AG20443 (cell line): ENCODE data around the gene TMTC3.
"Not testable (repeated sequence)": the region's sequence is repeated elsewhere in the genome, so short reads cannot be mapped to it uniquely, and the experiment has no call there.

Experiments
- DNase-seq: peaks from one replicate; pipeline ENCODE4 v3.0.0; 2012; ENCODE audit warnings: low spot score, mixed read lengths

The TMTC3 gene

DNA sequence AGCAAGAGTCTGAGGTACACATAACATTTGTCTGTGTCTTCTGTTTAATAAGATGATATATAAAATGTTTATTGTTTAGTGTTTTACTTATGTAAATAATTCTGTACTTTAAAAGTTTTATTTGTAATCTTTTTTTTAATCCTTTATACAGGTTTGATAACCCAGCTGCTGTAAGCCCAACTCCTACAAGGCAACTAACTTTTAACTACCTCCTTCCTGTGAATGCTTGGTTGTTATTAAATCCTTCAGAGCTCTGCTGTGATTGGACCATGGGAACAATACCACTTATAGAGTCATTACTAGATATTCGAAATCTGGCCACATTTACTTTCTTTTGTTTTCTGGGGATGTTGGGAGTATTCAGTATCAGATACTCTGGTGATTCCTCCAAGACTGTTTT lies 24.1 kb downstream of the TMTC3 start:
- no peak for DNase-seq

DNA sequence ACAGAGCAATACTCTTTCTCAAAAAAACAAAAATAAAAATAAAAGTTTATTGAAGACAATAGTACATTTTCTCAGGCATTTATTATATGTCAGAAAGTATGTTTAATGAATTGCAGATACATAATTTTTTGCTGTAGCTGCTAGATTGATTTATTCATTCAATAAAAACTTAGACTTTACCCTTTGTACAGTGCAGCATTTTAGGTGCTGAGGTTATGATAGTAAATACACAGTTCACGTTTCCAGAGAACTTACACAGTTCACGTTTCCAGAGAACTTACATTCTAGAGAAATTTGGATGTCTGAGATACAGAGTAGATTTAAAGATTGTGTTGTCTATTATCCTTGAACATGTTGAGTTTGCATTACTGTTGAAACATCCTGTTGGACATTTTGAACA lies 25.3 kb downstream of the TMTC3 start:
- no peak for DNase-seq

DNA sequence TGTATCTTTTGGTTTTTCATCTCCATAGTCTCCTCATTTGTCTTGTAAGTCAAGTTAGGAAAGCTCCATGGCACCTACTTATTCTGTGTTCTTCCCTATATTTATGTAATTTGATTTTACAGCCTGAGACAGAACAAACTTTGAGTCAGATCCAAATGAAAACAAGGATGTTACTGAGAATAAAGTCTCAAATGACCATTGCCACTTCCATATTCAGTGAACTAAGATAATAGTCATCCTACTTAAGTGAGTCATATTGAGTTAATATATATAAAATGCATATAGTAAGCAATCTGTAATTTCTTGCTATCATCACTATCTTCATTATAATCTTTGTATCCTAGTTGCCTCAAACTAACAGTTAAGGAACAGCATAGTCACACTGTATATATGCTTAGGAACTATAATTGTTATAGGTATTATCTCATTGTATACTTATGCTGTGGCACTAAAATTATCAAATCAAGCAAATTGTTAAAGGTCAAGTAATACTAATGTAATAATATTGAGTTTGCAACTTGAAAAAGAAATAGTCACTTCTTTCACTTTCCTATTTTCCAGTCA lies 30.8 kb downstream of the TMTC3 start:
- DNase-seq: no peak

DNA sequence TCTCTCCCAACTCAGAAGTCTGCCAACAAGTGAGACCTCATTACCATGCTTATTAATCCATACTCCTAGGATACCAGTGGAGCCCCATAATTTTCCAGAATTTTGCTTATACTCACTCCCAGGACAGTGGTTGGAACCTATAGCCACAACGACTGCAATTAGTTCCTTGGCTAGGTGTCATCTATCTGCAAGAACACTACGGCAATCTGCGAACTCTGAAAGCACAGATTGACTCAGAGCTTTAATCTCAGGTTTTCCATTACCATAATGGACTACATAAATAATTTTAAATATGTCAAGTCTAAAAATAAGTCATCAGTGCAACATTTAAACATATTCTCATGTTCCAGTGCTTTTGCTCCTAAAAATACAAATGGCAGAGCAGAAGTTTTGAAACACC lies 33.4 kb downstream of the TMTC3 start:
- DNase-seq: no peak

DNA sequence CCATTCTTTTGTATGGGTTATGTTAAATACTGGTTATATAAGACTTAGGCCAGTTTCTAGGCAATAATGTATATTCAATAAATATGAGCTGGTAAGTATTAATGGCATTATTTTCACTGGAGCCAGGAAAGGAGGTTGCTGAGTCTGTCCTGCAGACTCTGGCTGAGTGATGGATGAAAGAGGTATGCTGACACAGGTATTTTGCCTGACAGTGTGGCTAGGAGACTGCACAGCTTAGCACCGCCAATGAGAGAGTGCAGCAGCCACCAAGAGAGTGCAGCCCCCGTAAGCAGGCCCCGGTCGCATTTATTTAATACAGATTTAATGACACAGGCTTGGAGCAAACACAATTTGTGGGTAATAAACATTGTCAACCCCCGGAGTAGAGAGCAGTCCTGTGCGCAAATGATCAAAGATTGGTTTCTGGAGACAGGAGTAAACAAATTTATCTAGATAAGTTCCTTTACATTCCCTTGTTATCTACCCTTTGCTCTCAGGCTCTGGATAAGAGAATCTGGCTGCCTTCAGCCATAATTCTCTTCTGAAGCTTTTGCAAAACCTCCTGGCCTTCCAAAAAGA lies 37.4 kb downstream of the TMTC3 start:
- no peak for DNase-seq

DNA sequence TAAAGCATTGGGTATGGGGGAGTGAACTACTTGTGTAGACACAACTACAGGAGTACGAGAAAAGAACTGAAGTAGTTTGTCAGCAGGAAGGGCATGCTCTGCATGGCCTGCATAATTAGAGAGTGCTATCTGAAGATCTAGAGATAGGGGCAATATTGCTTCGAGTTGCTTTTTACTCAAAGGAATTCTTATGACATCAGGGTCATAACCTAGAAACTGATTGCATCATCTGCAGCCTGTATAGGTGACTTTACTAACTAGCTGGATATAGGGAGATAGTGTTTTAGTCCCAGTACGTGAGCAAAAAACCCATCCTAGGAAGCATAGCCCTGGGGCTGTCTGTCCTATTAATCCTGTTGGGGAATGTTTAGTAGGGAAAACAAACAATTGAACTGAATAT lies 39.8 kb downstream of the TMTC3 start:
- DNase-seq: no peak

DNA sequence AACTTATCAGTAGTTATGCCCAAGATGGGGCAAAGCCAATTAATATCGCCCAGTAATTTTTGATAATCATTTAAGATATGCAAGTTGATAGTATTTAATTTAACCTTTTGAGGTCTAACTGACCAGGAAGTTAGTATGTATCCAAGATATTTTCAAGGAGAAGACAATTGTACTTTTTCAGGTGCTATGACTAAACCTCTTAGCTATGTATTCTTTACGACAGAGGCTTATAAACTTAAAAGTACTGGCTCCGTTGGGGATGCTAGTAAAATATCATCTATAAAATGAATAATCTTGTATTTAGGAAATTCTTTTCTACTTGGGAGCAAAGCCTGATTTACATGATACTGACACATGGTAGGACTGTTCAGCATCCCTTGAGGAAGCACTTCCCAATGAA lies 40.3 kb downstream of the TMTC3 start:
- DNase-seq: no peak

DNA sequence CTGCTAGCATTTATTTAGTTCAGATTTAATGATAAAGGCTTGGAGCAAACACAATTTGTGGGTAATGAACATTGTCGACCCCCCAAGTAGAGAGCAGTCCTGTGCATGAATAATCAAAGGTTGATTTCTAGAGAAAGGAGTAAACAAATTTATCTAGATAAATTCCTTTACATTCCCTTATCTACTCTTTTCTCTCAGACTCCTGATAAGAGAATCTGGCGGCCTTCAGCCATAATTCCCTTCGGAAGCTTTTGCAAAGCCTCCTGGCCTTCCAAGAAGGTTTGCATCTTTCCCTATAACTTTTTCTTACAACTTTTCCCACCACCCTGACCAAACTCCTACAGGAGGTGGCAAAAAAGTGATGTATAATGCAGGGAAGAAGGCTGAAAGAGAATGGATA lies 42.1 kb downstream of the TMTC3 start:
- DNase-seq: no peak

DNA sequence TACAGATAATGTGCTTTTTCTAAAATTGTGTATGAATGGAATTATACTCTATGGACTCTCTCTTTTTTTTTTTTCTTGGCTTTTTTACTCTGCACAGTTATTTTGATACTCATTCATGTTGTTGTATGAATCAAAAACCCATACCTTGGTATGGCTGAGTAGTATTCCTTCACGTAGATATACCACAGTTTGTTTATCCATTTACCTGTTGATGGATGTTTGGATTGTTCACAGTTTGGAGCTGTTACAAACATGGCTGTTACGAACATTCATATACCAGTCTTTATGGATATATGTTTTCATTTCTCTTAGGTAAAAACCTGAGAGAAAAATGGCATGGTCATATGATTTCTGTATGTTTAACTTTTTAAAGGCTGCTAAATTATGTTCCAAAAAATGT lies 43.2 kb downstream of the TMTC3 start:
- DNase-seq: no peak

DNA sequence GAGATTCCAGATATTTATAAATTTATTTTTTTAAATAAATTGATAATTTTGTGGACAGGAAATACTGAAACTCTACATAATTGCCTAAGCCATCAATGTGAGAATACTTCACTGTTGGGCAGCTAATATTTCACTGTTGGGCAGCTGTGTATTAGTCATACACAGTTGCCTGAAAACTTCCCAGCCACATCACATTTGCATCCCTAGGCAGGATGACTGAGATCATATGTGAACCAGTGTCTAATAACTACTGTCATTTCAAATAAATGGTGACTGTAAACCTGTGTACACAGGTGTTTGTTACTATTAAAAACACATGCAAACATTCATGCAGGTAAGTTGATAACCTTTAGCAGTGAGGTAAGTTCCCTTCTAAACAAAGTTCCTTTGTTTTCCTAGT lies 43.9 kb downstream of the TMTC3 start:
- DNase-seq: peak; percentile 62

DNA sequence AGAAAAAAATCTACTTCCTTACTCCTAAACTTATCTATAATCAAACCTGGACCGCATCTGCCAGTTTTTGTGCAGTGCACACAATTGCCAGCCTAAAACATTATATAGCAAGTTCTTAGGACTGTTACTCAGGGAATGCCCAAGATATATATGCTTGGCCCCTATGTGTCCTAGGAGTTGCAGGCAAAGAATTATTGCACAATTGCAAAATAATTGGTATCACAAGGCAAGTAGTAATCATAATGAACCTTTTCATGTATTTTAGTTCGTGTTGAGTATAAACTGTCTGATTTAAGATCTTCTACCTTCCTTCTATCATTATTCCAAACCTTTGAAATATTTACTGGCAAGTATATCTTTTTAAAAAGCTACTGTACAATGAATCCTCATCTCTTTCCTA lies 45.5 kb downstream of the TMTC3 start:
- no peak for DNase-seq

DNA sequence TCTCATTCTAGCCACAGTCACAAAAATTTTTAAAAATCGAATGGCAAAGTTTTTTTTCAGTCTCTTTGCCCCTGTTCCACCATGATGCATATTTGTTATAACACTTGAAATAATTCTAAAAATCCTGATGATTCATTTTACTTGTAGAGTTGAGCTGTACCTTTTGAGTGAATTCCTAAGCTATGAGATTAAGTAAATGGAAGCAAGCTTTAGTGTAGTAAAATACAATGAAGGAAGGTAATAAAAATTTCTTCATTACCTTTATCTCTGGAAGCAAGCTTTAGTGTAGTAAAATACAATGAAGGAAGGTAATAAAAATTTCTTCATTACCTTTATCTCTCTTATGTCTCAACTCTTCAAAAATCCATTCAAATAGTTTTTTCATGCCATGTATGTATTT lies 46.1 kb downstream of the TMTC3 start:
- no peak for DNase-seq

DNA sequence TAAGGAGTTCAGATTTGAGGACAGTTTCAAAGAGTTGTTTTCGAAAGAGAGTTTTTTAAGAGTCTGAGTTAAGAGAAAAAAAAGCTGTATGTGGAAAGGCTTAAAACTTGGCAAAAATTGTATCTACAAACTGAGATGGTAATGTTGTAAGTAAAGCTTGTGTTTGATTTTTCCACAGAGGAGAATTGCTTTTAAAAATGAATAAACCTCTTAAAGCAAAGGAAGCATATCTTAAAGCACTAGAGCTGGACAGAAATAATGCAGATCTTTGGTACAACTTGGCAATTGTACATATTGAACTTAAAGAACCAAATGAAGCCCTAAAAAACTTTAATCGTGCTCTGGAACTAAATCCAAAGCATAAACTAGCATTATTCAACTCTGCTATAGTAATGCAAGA lies 50.3 kb downstream of the TMTC3 start:
- DNase-seq: no peak

DNA sequence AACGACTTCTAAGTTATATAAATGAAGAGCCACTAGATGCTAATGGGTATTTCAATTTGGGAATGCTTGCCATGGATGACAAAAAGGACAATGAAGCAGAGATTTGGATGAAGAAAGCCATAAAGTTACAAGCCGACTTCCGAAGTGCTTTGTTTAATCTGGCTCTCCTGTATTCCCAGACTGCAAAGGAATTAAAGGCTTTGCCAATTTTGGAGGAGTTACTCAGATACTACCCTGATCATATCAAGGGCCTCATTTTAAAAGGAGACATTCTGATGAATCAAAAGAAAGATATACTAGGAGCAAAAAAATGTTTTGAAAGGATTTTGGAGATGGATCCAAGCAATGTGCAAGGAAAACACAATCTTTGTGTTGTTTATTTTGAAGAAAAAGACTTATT lies 52.8 kb downstream of the TMTC3 start:
- DNase-seq: no peak

DNA sequence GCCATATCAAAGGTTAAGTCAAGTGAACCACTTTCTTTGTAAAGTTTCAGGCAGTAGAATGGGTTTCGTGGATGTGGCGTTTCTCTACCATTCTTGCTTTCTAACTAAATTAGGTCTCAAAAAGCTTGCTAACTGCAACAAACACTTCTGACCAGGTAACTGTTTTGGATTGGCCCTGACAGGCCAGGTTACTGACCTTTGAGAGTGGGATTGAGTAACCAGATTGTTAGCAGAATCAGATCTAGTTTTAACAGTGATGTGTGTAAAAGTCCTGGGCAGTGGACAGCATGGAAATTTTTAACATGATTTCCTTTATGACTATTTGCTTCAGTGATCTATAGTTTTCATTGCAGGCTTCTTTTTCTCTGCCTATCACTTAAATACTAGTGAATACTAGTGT lies 57.9 kb downstream of the TMTC3 start:
- DNase-seq: no peak

DNA sequence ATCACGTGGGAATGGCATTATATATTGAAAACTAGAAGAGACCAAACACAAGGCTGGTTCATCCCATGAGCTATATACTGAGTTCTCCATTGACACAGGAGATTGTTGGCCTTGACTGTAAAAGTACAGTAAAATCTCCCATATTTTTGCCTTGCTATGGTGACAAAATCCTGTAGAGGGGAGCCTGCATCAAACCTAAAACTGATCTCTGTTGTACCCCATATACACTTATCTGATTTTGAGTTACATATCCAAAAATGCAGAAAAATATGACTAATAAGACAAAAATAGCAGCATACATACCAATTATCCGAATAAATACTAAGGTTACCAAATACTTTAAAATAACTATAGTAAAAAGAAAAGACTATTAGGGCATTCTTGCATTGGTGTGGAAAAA lies 60.4 kb downstream of the TMTC3 start:
- no peak for DNase-seq

DNA sequence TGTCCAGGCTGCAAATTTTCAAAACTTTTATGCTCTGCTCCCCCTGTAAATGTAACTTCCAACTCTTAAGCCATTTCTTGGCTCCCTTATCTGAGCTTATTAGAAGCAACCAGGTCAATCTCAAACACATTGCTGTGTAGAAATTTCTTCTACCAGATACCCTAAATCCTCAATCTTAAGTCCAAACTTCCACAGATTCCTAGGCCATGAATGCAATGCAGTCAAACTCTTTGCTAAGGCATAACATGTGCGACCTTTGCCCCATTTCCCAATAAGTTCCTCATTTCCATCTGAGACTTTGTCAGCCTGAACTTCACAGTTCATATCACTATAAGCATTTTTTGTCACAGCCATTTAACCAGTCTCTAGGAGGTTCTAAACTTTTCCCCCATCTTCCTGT lies 64.5 kb downstream of the TMTC3 start:
- peak; percentile 24 for DNase-seq

DNA sequence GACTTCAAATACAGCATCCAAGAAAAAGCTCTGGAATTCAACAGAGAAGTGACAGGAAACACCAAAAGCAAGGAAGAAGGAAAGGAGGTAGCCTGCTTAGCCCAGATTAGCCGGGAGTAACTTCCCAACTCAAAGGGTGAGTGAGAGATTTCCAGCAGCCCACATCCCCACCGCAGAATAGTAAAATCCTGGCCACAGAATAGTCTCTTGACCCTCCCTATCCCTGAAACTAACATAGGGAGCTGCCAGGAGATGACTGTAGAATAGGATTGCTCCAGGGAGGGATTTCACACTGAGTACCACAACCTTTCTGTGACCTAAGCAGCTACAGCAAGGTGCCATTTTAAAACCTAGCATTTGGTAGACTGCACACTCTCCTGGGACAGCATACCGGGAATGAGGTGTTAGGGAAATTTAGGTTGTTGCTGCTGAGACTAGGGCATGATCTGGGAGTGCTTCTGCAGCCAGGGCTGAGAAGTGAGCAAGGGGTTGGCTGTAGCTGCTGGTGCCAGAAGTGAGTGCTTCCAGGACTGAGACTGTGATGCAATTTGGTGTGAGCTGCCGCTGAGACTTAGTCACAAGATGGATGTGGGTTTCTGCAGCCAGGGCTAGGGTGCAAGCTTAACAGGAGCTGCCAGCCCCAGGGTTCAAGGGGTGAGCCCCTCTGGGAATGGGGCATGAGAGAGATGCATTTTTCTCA lies 66.0 kb downstream of the TMTC3 start:
- peak; percentile 86 for DNase-seq

DNA sequence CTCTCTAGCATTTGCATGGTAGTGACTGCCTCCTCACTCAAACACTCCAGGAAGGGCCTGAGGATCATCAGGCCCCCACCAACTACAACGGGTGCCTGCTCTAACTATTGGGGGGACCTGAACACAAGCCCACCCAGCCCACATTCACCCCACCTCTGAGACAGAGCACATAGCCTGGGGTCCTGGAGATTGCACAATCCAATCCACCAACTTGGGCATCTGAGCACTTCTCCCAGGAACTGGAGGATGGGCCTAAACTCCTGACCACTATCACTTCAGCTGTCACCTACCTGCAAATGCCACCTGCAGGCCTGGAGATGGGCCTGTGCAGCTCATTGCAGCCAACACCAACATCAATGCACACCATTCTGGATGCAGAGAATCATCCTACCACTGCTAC lies 66.6 kb downstream of the TMTC3 start:
- no peak for DNase-seq

DNA sequence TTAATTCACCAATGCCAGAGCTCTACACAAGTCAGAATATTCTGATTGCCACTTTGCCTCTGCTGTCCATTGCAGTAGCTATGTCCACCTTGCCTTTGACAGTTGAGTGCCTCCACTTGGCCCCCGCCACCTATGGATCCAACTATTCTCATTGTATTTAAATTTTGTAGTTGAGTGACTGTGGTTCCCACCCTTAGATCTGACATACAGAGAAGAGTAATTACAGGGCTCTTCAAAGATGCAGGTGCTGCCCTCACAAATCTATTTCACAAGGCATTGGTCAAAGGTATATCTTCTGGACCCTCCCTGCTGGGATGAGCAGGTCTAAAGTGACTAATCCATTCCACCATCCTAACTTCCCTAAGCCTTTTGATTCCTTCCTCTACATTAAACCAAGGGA lies 68.2 kb downstream of the TMTC3 start:
- not testable (repeated sequence) for DNase-seq

DNA sequence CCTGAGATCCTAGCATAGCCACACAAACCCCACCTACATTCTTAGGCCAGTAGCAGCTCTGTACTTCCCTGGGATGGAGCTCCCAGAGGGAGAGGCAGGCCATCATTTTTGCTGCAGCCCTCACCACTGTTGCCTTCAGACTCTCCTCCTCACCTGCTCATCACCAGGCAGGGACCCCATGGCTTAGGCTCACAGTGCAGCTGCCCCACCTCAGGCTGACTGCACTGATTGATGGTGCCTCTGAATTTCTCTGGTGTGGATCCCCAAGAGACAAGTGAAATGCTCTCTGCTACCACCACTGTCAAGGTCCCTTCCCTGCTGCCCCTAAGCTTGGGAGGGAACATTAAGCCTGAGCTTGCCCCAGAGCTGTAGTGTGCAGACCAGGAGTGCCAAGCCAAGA lies 76.2 kb downstream of the TMTC3 start:
- no peak for DNase-seq

DNA sequence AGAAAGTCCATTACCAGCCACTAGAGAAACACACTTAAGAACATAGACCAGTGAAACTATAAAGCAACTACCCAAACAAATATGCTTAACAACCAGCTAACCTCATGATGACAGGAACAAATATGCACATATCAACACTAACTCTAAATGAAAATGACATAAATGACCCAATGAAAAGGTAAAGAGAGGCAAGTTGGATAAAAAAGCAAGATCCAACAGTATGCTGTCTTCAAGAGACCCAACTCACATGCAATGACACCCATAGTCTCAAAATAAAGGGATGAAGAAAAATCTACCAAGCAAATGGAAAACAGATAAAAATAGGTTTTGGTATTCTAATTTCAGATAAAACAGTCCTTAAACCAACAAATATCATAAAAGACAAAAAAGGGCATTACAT lies 77.8 kb downstream of the TMTC3 start:
- no peak for DNase-seq

DNA sequence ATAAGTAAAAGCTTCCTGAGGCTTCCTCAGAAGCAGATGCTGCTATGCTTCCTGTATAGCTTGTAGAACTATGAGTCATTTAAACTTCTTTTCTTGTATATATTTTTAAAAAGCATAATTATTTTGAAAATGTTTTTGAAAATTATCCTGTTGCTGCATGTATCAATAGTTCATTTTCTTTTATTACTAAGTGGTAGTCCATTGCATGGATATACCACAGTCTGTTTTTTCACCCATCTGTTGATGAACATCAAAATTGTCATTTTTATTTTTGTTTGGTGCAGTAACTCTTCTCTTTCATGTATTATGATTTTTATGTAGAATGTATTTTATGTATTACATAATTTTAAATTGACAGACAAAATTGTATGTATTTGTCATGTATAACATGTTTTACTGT lies 81.4 kb downstream of the TMTC3 start:
- no peak for DNase-seq

DNA sequence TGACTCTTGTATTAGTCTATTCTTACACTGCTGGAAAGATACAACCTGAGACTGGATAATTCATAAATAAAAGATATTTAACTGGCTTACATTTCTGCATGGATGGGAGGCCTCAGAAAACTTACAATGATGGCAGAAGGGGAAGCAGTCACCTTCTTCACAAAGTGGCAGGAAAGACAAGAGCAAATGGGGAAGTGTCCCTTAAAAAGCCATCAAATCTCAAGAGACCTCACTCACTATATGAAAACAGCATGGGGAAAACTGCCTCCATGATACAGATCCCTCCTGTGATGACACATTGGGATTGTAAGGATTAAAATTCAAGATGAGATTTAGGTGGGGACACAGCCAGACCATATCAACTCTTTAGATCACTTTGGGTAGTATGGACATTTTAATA lies 83.7 kb downstream of the TMTC3 start:
- no peak for DNase-seq
